HEK293T (cell line): ENCODE results near the gene INSRR.

Source experiments
- ARNT ChIP-seq: fragments of 450-650 bp; IDR thresholded peaks from 2 replicates; pipeline ENCODE4 v1.6.1; 2017; ENCODE audit warnings: mild to moderate bottlenecking
- CTBP1 ChIP-seq: fragments of 450-650 bp; IDR thresholded peaks from 2 replicates; pipeline ENCODE4 v1.6.1; 2016; ENCODE audit warnings: borderline replicate concordance
- ELF4 ChIP-seq: fragments of 450-650 bp; IDR thresholded peaks from 2 replicates; pipeline ENCODE4 v1.6.1; 2017; ENCODE audit warnings: antibody characterized with exemption
- FOXK2 ChIP-seq: fragments of 450-650 bp; IDR thresholded peaks from 2 replicates; pipeline ENCODE4 v1.6.1; 2016; ENCODE audit warnings: mild to moderate bottlenecking
- FOXM1 ChIP-seq: fragments of 450-650 bp; IDR thresholded peaks from 2 replicates; pipeline ENCODE4 v1.6.1; 2017; ENCODE audit warnings: mild to moderate bottlenecking, borderline replicate concordance
- SUZ12 ChIP-seq: fragments of 450-650 bp; IDR thresholded peaks from 2 replicates; pipeline ENCODE4 v1.6.1; 2016; ENCODE audit warnings: mild to moderate bottlenecking
- TARDBP ChIP-seq: fragments of 450-650 bp; IDR thresholded peaks from 2 replicates; pipeline ENCODE4 v1.6.1; 2016
- TF ChIP-seq, protein P1 (sequence below): fragments of 450-650 bp; IDR thresholded peaks from 2 replicates; pipeline ENCODE4 v1.6.1; 2016

DNA sequence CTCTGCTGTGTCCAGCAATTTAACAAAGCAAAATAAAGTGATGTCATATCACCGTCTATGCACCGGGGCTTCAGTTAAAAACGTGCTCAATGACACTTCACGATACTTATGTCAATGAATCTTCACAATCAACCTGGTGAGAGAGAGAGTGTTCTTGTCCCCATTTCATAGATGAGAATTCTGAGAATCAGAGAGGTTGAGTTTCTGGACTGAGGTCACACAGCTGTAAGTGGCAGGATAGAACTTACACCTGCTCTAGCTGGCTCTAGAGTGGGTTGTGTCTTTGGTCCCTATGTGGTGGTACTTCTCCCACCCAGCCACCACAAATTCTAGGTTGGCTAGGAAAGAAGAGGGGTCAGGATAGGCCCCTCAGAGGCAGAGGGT is 6.9 kb upstream of the INSRR start:
- TF ChIP-seq FOXK2 (no peak), ARNT (no peak), FOXM1 (no peak; the same call in 1 of the 2 replicates), CTBP1 (no peak), TARDBP (no peak), SUZ12 (no peak), ELF4 (no peak)
- TF ChIP-seq, protein P1, sequence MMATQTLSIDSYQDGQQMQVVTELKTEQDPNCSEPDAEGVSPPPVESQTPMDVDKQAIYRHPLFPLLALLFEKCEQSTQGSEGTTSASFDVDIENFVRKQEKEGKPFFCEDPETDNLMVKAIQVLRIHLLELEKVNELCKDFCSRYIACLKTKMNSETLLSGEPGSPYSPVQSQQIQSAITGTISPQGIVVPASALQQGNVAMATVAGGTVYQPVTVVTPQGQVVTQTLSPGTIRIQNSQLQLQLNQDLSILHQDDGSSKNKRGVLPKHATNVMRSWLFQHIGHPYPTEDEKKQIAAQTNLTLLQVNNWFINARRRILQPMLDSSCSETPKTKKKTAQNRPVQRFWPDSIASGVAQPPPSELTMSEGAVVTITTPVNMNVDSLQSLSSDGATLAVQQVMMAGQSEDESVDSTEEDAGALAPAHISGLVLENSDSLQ: no peak
